Ishikawa (cell line): ENCODE measurements around the gene AKR7A2.

Experiments
- CEBPB ChIP-seq: IDR thresholded peaks from 2 replicates; pipeline ENCODE4 v1.6.1; 2012
- CREB1 ChIP-seq: IDR thresholded peaks from 2 replicates; pipeline ENCODE4 v1.6.1; 2012; ENCODE audit warnings: low read depth
- EGR1 ChIP-seq: IDR thresholded peaks from 2 replicates; pipeline ENCODE4 v1.6.1; 2012
- EP300 ChIP-seq: IDR thresholded peaks from 2 replicates; pipeline ENCODE4 v1.6.1; 2012; ENCODE audit warnings: borderline replicate concordance
- FOXM1 ChIP-seq: IDR thresholded peaks from 2 replicates; pipeline ENCODE4 v1.6.1; 2012; ENCODE audit warnings: low read depth, borderline replicate concordance
- NFIC ChIP-seq: IDR thresholded peaks from 2 replicates; pipeline ENCODE4 v1.6.1; 2012
- RAD21 ChIP-seq: IDR thresholded peaks from 2 replicates; pipeline ENCODE4 v1.6.1; 2012; ENCODE audit warnings: low read depth
- TAF1 ChIP-seq: IDR thresholded peaks from 2 replicates; pipeline ENCODE4 v1.6.1; 2012; ENCODE audit warnings: low read depth, mild to moderate bottlenecking
- TCF12 ChIP-seq: IDR thresholded peaks from 2 replicates; pipeline ENCODE4 v1.6.1; 2012; ENCODE audit warnings: low read depth
- TEAD4 ChIP-seq: IDR thresholded peaks from 2 replicates; pipeline ENCODE4 v1.6.1; 2012
- YY1 ChIP-seq: IDR thresholded peaks from 2 replicates; pipeline ENCODE4 v1.6.1; 2012; ENCODE audit warnings: low read depth
- ZBTB7A ChIP-seq: IDR thresholded peaks from 2 replicates; pipeline ENCODE4 v1.6.1; 2012; ENCODE audit warnings: low read depth
- TF ChIP-seq, protein P1 (sequence below): IDR thresholded peaks from 2 replicates; pipeline ENCODE4 v1.6.1; 2012
- TF ChIP-seq, protein P2 (sequence below): IDR thresholded peaks from 2 replicates; pipeline ENCODE4 v1.6.1; 2012; ENCODE audit warnings: low read depth, mild to moderate bottlenecking
- TF ChIP-seq, protein P3 (sequence below): IDR thresholded peaks from 2 replicates; pipeline ENCODE4 v1.6.1; 2012

AKR7A2 gene

DNA sequence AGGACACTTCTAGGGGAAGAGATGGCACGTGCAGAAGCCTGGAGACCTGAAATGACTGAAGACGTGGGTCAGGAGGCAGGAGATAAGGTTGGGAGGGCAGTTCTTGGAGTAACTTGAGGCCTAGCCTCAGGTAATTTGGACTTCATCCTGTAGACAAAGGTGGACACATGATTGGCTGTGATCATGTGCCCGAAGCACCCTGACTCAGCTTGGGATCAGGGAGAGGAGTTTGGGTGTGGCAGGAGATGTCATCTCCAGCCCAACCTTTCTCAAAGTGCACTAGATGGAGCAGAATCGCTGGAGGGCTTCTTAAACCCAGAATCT, 1.7 kb upstream of the AKR7A2 start:
- no peak for TF ChIP-seq TAF1
- TF ChIP-seq NFIC = no peak
- TF ChIP-seq, protein P1, sequence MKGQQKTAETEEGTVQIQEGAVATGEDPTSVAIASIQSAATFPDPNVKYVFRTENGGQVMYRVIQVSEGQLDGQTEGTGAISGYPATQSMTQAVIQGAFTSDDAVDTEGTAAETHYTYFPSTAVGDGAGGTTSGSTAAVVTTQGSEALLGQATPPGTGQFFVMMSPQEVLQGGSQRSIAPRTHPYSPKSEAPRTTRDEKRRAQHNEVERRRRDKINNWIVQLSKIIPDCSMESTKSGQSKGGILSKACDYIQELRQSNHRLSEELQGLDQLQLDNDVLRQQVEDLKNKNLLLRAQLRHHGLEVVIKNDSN = no peak
- TF ChIP-seq TEAD4 = no peak
- TF ChIP-seq, protein P2, sequence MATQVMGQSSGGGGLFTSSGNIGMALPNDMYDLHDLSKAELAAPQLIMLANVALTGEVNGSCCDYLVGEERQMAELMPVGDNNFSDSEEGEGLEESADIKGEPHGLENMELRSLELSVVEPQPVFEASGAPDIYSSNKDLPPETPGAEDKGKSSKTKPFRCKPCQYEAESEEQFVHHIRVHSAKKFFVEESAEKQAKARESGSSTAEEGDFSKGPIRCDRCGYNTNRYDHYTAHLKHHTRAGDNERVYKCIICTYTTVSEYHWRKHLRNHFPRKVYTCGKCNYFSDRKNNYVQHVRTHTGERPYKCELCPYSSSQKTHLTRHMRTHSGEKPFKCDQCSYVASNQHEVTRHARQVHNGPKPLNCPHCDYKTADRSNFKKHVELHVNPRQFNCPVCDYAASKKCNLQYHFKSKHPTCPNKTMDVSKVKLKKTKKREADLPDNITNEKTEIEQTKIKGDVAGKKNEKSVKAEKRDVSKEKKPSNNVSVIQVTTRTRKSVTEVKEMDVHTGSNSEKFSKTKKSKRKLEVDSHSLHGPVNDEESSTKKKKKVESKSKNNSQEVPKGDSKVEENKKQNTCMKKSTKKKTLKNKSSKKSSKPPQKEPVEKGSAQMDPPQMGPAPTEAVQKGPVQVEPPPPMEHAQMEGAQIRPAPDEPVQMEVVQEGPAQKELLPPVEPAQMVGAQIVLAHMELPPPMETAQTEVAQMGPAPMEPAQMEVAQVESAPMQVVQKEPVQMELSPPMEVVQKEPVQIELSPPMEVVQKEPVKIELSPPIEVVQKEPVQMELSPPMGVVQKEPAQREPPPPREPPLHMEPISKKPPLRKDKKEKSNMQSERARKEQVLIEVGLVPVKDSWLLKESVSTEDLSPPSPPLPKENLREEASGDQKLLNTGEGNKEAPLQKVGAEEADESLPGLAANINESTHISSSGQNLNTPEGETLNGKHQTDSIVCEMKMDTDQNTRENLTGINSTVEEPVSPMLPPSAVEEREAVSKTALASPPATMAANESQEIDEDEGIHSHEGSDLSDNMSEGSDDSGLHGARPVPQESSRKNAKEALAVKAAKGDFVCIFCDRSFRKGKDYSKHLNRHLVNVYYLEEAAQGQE = no peak
- no peak for TF ChIP-seq EP300
- no peak for TF ChIP-seq EGR1
- TF ChIP-seq FOXM1 = no peak
- TF ChIP-seq ZBTB7A = no peak
- no peak for TF ChIP-seq TCF12
- TF ChIP-seq RAD21 = no peak
- no peak for TF ChIP-seq CREB1
- TF ChIP-seq, protein P3, sequence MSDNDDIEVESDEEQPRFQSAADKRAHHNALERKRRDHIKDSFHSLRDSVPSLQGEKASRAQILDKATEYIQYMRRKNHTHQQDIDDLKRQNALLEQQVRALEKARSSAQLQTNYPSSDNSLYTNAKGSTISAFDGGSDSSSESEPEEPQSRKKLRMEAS = no peak
- TF ChIP-seq CEBPB = no peak
- no peak for TF ChIP-seq YY1

DNA sequence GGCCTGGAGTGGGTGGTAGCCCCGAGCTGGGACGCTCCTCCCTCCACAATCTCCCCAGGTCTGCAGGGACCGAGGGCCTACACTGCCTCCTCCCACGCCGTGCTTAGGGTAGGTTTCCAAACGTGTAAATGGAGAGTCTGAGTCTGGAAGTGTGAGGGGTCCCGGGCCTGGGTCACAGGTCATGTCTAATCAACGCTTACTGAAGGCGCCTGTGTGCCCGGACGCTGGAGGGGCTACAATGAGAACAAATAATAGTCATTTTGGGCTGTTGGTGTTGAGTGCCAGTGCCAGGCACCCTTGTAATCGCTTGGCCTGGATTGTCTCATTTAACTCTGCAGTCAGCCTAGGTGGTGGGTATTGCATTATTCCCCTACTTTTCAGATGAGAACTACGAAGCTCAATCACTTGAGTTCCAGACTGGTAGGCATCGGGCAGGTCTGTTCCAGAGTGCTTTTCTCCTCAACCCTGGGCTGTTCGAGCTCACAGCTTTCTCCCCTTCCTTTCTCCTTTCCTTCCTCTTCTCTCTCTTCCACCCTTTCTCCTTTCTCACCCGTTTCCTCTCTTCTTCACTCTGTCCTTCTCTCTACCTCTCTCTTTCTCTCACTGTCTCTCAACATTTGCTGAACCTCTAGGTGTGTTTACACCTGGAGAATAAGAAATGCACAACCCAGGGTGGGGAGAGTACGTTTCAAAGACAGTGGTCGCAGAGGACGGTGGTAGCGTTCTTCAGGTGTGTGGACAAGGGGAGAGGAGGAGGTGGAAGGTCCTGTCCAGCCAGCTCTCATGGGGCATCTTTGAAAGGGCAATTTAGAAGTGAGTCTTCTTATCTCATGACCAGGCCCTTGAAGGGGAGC, 1.1 kb upstream of the AKR7A2 start:
- TF ChIP-seq TEAD4 (no peak), FOXM1 (no peak), TAF1 (no peak), NFIC (no peak), EGR1 (no peak), RAD21 (no peak)
- TF ChIP-seq, protein P1 = no peak

DNA sequence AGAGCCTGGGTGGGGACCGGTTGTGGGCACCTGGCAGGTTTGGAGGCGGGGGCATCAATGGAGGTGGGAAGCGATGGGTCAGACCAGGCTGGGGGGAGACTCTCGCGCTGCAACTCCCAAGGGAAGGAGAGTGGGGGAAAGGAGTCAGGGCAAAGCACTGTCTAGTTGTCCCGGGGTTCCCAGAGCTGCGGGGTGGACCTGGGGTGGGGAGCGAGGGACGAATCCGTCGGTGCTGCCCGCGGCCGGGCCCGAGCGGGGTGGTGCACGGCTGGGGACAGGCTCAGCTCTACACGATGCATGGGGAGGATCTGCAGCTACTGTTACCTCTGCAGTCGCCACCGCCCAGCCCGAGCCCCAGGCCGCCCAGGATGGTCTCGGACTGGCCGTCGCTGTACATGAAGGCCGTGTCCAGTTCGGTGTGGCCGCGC, 427 bp downstream of the AKR7A2 start:
- TF ChIP-seq, protein P1 = no peak

DNA sequence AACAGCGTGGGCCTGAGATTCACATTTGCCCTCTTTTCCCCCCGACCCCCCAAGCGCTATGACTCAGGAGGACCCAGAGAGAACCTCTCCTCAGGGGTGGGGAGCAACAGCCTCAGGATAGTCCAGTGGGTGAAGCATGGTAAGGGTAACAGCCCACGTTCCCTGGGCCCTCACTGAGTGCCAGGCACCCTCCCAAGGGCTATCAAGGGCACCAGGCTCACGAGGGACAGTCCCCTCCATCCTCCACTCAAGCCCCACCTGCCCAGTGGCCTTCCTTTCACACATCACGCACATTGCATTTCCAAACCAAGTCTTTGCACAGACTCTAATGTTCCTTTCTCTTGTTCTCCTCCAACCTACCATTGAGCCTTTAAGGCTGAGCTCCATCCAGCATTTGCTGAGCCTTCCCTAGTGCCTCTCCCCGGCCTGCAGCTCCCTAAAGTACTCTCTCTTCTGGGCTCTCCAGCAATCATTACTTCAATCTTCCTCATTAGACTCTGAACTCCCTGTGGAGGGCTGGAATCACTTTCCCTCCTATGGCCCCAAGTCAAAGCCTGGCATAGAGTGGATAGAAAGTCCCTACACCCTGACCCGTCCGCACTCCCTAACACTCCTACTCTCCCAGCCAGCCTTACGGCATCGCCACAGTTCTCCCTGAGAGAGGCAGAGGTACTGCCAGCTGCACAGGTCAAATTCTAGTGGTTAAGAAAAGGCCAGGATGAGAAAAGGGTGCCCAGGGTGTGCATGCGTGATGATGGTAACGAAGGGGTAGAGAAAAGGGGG, 1.0 kb downstream of the AKR7A2 start:
- TF ChIP-seq YY1 (no peak), ZBTB7A (no peak), EGR1 (no peak), TCF12 (no peak), FOXM1 (no peak), TAF1 (no peak), EP300 (no peak), RAD21 (no peak), CREB1 (no peak), TEAD4 (no peak), NFIC (no peak), CEBPB (no peak)
- TF ChIP-seq, protein P2 = no peak
- TF ChIP-seq, protein P3 = no peak
- TF ChIP-seq, protein P1 = no peak

DNA sequence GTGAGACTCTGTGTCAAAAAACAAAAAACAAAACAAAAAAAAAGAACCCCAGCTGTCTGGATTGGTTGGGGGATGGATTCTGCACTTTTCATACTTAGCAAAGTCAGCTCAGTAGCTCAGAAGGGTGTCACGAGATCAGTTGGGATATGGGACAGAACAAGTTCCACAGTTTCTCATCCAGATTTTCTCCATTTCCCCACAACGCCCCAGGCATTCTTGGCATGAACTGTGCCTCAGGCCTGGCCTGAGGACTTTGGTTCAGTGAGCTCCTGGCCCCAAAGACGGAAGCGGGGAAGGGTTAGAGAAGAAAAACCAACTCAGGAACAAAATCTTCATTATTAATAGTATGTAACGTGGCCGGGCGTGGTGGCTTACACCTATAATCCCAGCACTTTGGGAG, 1.9 kb downstream of the AKR7A2 start:
- TF ChIP-seq YY1 = no peak
- TF ChIP-seq CEBPB = no peak
- no peak for TF ChIP-seq FOXM1
- no peak for TF ChIP-seq TCF12
